Breast epithelium (tissue), 3 donors: ENCODE measurements around the gene RIPK1.

Source experiments
- CTCF ChIP-seq, 3 donors: fragments of 450-650 bp; IDR thresholded peaks; one replicate each; pipeline ENCODE4 v1.5.1; 2016 to 2017; ENCODE audit warnings: antibody characterized with exemption in 3 of 3, mild to moderate bottlenecking in 3 of 3, moderate library complexity in 3 of 3
- POLR2A ChIP-seq: fragments of 450-650 bp; IDR thresholded peaks from one replicate; pipeline ENCODE4 v1.6.1; 2016; ENCODE audit warnings: antibody characterized with exemption, mild to moderate bottlenecking, moderate library complexity
- POLR2AphosphoS5 ChIP-seq, 3 donors: sonication (generic); formaldehyde crosslinking; IDR thresholded peaks; one replicate each; pipeline ENCODE4 v1.6.1; 2017; ENCODE audit warnings: antibody characterized with exemption in 3 of 3

- no peak for TF ChIP-seq CTCF (IDR thresholded peaks at IDR 0.05)
- no peak for TF ChIP-seq POLR2AphosphoS5 (IDR thresholded peaks at IDR 0.05)
- no peak for TF ChIP-seq POLR2A
Measured at GRCh38 chr6:3143158-3143557, 74.9 kb downstream of the RIPK1 start.
